ENCODE data around the gene ARL6IP1.

The ARL6IP1 gene

GRCh38 chr16:18801145-18801972, at the start of gene ARL6IP1:
Gene ARL6IP1 (minus strand): TSS chr16:18801549. CDS start chr16:18801466, 83 bp downstream.
- DNase-seq = peak; percentile 97

GRCh38 chr16:18846416-18846815, 45.1 kb upstream of the ARL6IP1 start:
- DNase-seq = no peak

GRCh38 chr16:18842565-18842964, 41.2 kb upstream of the ARL6IP1 start:
- no peak for DNase-seq

GRCh38 chr16:18841833-18842525, 40.6 kb upstream of the ARL6IP1 start:
- no peak for DNase-seq

- DNase-seq = no peak
Measured at GRCh38 chr16:18839555-18839954, 38.2 kb upstream of the ARL6IP1 start.

- no peak for DNase-seq
Measured at GRCh38 chr16:18836702-18837101, 35.4 kb upstream of the ARL6IP1 start.

- DNase-seq = no peak
Measured at GRCh38 chr16:18834864-18835263, 33.5 kb upstream of the ARL6IP1 start.

- no peak for DNase-seq
Measured at GRCh38 chr16:18833707-18834505, 32.6 kb upstream of the ARL6IP1 start.

- no peak for DNase-seq
Measured at GRCh38 chr16:18832613-18833012, 31.3 kb upstream of the ARL6IP1 start.

GRCh38 chr16:18832006-18832405, 30.7 kb upstream of the ARL6IP1 start:
- DNase-seq = no peak

- no peak for DNase-seq
Measured at GRCh38 chr16:18829251-18829650, 27.9 kb upstream of the ARL6IP1 start.

GRCh38 chr16:18827890-18828289, 26.5 kb upstream of the ARL6IP1 start:
- no peak for DNase-seq

- DNase-seq = no peak
Measured at GRCh38 chr16:18816286-18816685, 14.9 kb upstream of the ARL6IP1 start.

- no peak for DNase-seq
Measured at GRCh38 chr16:18811925-18812324, 10.6 kb upstream of the ARL6IP1 start.

GRCh38 chr16:18809165-18809564, 7.8 kb upstream of the ARL6IP1 start:
- no peak for DNase-seq

- DNase-seq = no peak
Measured at GRCh38 chr16:18805257-18805773, 4.0 kb upstream of the ARL6IP1 start.

GRCh38 chr16:18804540-18804939, 3.2 kb upstream of the ARL6IP1 start:
- no peak for DNase-seq

GRCh38 chr16:18803569-18804462, 2.5 kb upstream of the ARL6IP1 start:
- no peak for DNase-seq

GRCh38 chr16:18802767-18803343, 1.5 kb upstream of the ARL6IP1 start:
- DNase-seq = no peak

- no peak for DNase-seq
Measured at GRCh38 chr16:18800775-18801144, 589 bp downstream of the ARL6IP1 start.

GRCh38 chr16:18800293-18800692, 1.1 kb downstream of the ARL6IP1 start:
- no peak for DNase-seq

GRCh38 chr16:18799500-18799899, 1.8 kb downstream of the ARL6IP1 start:
- DNase-seq = no peak
